GM23248 (cell line): ENCODE results near the gene ALDH1L2.
"Not testable (repeated sequence)": the region's sequence is repeated elsewhere in the genome, so short reads cannot be mapped to it uniquely, and the experiment has no call there.

Experiments
- EZH2 ChIP-seq: fragments of 200-600 bp; sonication (generic); IDR thresholded peaks from 2 replicates; pipeline ENCODE4 v1.6.1; 2018; ENCODE audit warnings: antibody characterized with exemption, mild to moderate bottlenecking; ENCODE audit not compliant: insufficient read depth, poor library complexity, severe bottlenecking
- EZH2phosphoT487 ChIP-seq: fragments of 200-600 bp; sonication (generic); IDR thresholded peaks from 2 replicates; pipeline ENCODE4 v1.6.1; 2018; ENCODE audit warnings: antibody characterized with exemption, moderate library complexity, mild to moderate bottlenecking, low read depth; ENCODE audit not compliant: insufficient read depth

DNA sequence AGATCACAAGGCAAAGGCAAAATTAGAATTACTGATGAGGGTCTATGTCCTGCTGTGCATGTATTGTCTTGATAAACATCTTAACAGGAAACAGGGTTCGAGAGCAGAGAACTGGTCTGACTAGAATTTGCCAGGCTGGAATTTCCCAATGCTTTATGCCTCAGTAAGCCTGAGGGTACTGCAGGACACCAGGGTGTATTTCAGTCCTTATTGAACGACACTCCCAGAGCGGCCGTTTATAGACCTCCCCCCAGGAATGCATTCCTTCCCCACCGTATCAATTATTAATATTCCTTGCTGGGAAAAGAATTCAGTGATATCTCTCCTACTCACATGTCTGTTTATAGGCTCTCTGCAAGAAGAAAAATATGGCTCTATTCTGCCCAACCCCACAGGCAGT lies 11.1 kb upstream of the ALDH1L2 start:
- not testable (repeated sequence) for TF ChIP-seq EZH2, EZH2phosphoT487
